COR-L47 (cell line): Measurements from ENCODE around the gene PEX14.

Experiments
- DNase-seq: peaks from one replicate; lab custom pipeline; 2025; lab: John Stamatoyannopoulos, UW

PEX14 gene

GRCh38 chr1:10544239-10544638 is 69.5 kb downstream of the PEX14 start:
- no peak for DNase-seq

GRCh38 chr1:10546896-10547295 is 72.1 kb downstream of the PEX14 start:
- DNase-seq: no peak

- DNase-seq: no peak
These were observed 75.3 kb downstream of the PEX14 start for GRCh38 chr1:10549904-10550664.

- DNase-seq: no peak
These were observed 78.4 kb downstream of the PEX14 start for GRCh38 chr1:10553118-10553517.

GRCh38 chr1:10555635-10556429 is 81.1 kb downstream of the PEX14 start:
- no peak for DNase-seq

GRCh38 chr1:10556430-10557005 is 81.8 kb downstream of the PEX14 start:
- no peak for DNase-seq

- no peak for DNase-seq
These were observed 83.0 kb downstream of the PEX14 start for GRCh38 chr1:10557714-10558113.

GRCh38 chr1:10559386-10559785 is 84.6 kb downstream of the PEX14 start:
- DNase-seq: no peak

GRCh38 chr1:10561497-10561896 is 86.7 kb downstream of the PEX14 start:
- DNase-seq: no peak

- DNase-seq: no peak
These were observed 87.2 kb downstream of the PEX14 start for GRCh38 chr1:10561955-10562354.

GRCh38 chr1:10564063-10564462 is 89.3 kb downstream of the PEX14 start:
- no peak for DNase-seq

- no peak for DNase-seq
These were observed 94.8 kb downstream of the PEX14 start for GRCh38 chr1:10569531-10569930.

GRCh38 chr1:10575616-10576015 is 100.9 kb downstream of the PEX14 start:
- no peak for DNase-seq

- no peak for DNase-seq
These were observed 103.3 kb downstream of the PEX14 start for GRCh38 chr1:10578070-10578469.

GRCh38 chr1:10583641-10584040 is 108.9 kb downstream of the PEX14 start:
- no peak for DNase-seq

- no peak for DNase-seq
These were observed 110.5 kb downstream of the PEX14 start for GRCh38 chr1:10585242-10585641.

GRCh38 chr1:10586125-10586524 is 111.4 kb downstream of the PEX14 start:
- no peak for DNase-seq

GRCh38 chr1:10588640-10589039 is 113.9 kb downstream of the PEX14 start:
- DNase-seq: no peak

GRCh38 chr1:10589074-10589473 is 114.3 kb downstream of the PEX14 start:
- DNase-seq: no peak

GRCh38 chr1:10591010-10591409 is 116.3 kb downstream of the PEX14 start:
- no peak for DNase-seq

GRCh38 chr1:10592373-10592772 is 117.6 kb downstream of the PEX14 start:
- DNase-seq: no peak

GRCh38 chr1:10593750-10594149 is 119.0 kb downstream of the PEX14 start:
- no peak for DNase-seq

- no peak for DNase-seq
These were observed 120.0 kb downstream of the PEX14 start for GRCh38 chr1:10594595-10595223.
